Sigmoid colon (tissue), 4 donors: ENCODE results near the gene HPRT1.

Source experiments
- POLR2A ChIP-seq, 2 donors: fragments of 450-650 bp; IDR thresholded peaks; one replicate each; pipeline ENCODE4 v1.6.1; 2016; ENCODE audit warnings: antibody characterized with exemption in 2 of 2, mild to moderate bottlenecking in 2 of 2, moderate library complexity in 2 of 2
- POLR2AphosphoS5 ChIP-seq, 4 donors: sonication (generic); formaldehyde crosslinking; IDR thresholded peaks; one replicate each; pipeline ENCODE4 v1.6.1; 2017; ENCODE audit warnings: antibody characterized with exemption in 4 of 4

DNA sequence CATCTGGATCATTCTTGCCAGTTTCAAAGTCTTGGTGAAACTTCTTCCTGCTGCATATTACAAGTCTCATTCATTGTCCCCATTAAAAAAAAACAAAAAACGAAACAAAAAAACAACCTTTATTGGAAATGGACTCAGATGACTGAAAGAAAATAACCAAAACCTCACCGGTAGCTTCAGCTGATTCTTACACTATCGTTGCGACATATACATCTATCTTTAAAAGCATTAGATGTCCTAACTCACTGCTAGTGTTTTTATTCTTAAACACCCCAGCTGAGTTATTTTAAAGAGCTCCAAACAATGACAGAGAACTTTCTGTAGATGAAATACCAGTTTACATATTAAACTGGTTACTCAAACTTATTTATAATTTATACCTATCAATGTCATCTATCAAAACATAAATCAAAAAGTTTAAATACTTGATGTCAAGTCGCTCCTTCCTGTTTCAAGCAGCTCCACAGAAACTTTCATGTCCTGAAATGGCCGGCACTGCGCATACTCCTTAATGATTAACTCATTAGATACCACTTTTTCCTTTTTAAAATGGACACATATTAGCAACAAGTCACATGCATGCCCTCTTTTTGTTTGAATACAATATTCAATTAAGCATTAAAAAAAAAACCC lies 87.2 kb downstream of the HPRT1 start:
- TF ChIP-seq POLR2A (IDR thresholded peaks at IDR 0.05) (no peak), POLR2AphosphoS5 (IDR thresholded peaks at IDR 0.05) (no peak)
